IMR-90 (cell line): ENCODE data around the gene VDR. TPM values are rescaled to one million over a fixed set of nuclear protein-coding genes. Genes with fewer than 3 reads are reported as not detected.

ENCODE experiments used
- ATAC-seq: fragments of 200-7000 bp; cut with Tn5 transposase; 2 replicates; pipeline ENCODE4 v1.9.1; 2020; ENCODE audit warnings: low read depth, mild to moderate bottlenecking, moderate library complexity
- BruUV-seq: library from RNA; stranded (reverse); fragments of 400-500 nt; replicated peaks from 2 replicates; lab custom pipeline; 2021; lab: Mats Ljungman, UMichigan
- CTCF ChIA-PET: fragments of 300-600 bp; formaldehyde crosslinking; extraction: SDS; loops from one replicate; lab custom pipeline; 2021; ENCODE audit warnings: antibody characterized with exemption; lab: Yijun Ruan, JAX
- POLR2A ChIA-PET: fragments of 300-600 bp; sonication (Branson Sonifier 250); formaldehyde crosslinking; loops from one replicate; lab custom pipeline; 2022; ENCODE audit warnings: antibody characterized with exemption; ENCODE audit not compliant: unreplicated experiment; lab: Charles Lee
- DNase-seq: peaks from one replicate; pipeline ENCODE4 v3.0.0; 2013
- H2AFZ ChIP-seq: replicated peaks from 2 replicates; pipeline ENCODE3; 2013; ENCODE audit warnings: low read length, mild to moderate bottlenecking; ENCODE audit not compliant: poor library complexity
- H2AK5ac ChIP-seq: 2 replicates; pipeline ENCODE4 v1.6.1; 2013; ENCODE audit warnings: low read depth, low read length, inconsistent platforms
- H2AK9ac ChIP-seq: replicated peaks from 2 replicates; pipeline ENCODE3; 2013; ENCODE audit warnings: mild to moderate bottlenecking, low read depth, low read length, moderate library complexity; ENCODE audit not compliant: poor library complexity
- H2BK120ac ChIP-seq: 2 replicates; pipeline ENCODE4 v1.6.1; 2013; ENCODE audit warnings: low read depth, low read length, inconsistent platforms
- H2BK15ac ChIP-seq: 3 replicates; pipeline ENCODE4 v1.6.1; 2013; ENCODE audit warnings: low read depth, low read length, inconsistent platforms
- H2BK20ac ChIP-seq: 2 replicates; pipeline ENCODE4 v1.6.1; 2013; ENCODE audit warnings: low read depth, mild to moderate bottlenecking, inconsistent platforms, low read length, moderate library complexity
- H2BK5ac ChIP-seq: 2 replicates; pipeline ENCODE4 v1.6.1; 2013; ENCODE audit warnings: mild to moderate bottlenecking, low read depth, low read length, inconsistent platforms; ENCODE audit not compliant: poor library complexity, severe bottlenecking
- H3K14ac ChIP-seq: replicated peaks from 2 replicates; pipeline ENCODE4 v1.6.1; 2013; ENCODE audit warnings: low read depth, low read length, inconsistent platforms
- H3K18ac ChIP-seq: 2 replicates; pipeline ENCODE4 v1.6.1; 2013; ENCODE audit warnings: low read depth, low read length, control low read depth
- H3K23ac ChIP-seq: 2 replicates; pipeline ENCODE4 v1.6.1; 2013; ENCODE audit warnings: low read depth, low read length, inconsistent platforms
- H3K27ac ChIP-seq: 2 replicates; pipeline ENCODE4 v1.5.1; 2013; ENCODE audit warnings: mild to moderate bottlenecking, control low read depth, low read length; ENCODE audit not compliant: insufficient read depth
- H3K27me3 ChIP-seq: 2 replicates; pipeline ENCODE4 v1.6.1; 2013; ENCODE audit warnings: low read length; ENCODE audit not compliant: control insufficient read depth, insufficient read depth
- H3K36me3 ChIP-seq: 2 replicates; pipeline ENCODE4 v1.6.1; 2013; ENCODE audit warnings: low read length, mixed read lengths; ENCODE audit not compliant: control insufficient read depth, insufficient read depth
- H3K4ac ChIP-seq: 2 replicates; pipeline ENCODE4 v1.6.1; 2013; ENCODE audit warnings: low read depth, low read length, inconsistent platforms
- H3K4me1 ChIP-seq: 2 replicates; pipeline ENCODE4 v1.6.1; 2013; ENCODE audit warnings: low read length, mixed read lengths; ENCODE audit not compliant: control insufficient read depth, insufficient read depth
- H3K4me2 ChIP-seq: 2 replicates; pipeline ENCODE4 v1.6.1; 2013; ENCODE audit warnings: low read depth, mild to moderate bottlenecking, control low read depth, low read length, moderate library complexity
- H3K4me3 ChIP-seq: 2 replicates; pipeline ENCODE4 v1.5.1; 2013; ENCODE audit warnings: low read depth, mild to moderate bottlenecking, control low read depth, low read length, moderate library complexity; ENCODE audit not compliant: insufficient read depth
- H3K56ac ChIP-seq: 2 replicates; pipeline ENCODE4 v1.6.1; 2013; ENCODE audit warnings: low read length, inconsistent platforms; ENCODE audit not compliant: insufficient read depth; ENCODE audit errors: extremely low read depth
- H3K79me1 ChIP-seq, 2 experiments: 2 replicates each; pipeline ENCODE4 v1.6.1; 2013; ENCODE audit warnings: low read length in 2 of 2, inconsistent platforms in 1 of 2, low read depth in 1 of 2
- H3K9ac ChIP-seq: 2 replicates; pipeline ENCODE4 v1.6.1; 2013; ENCODE audit warnings: low read depth, low read length, control low read depth
- H3K9me1 ChIP-seq: 2 replicates; pipeline ENCODE4 v1.6.1; 2013; ENCODE audit warnings: low read length, inconsistent platforms; ENCODE audit not compliant: insufficient read depth
- H3K9me3 ChIP-seq: 2 replicates; pipeline ENCODE4 v1.6.1; 2013; ENCODE audit warnings: low read length; ENCODE audit not compliant: control insufficient read depth, insufficient read depth
- H4K20me1 ChIP-seq: 2 replicates; pipeline ENCODE4 v1.6.1; 2013; ENCODE audit warnings: low read length, inconsistent platforms; ENCODE audit not compliant: insufficient read depth
- H4K5ac ChIP-seq: 2 replicates; pipeline ENCODE4 v1.6.1; 2013; ENCODE audit warnings: mild to moderate bottlenecking, low read depth, low read length, control low read depth
- H4K8ac ChIP-seq, 2 experiments: 2 replicates each; pipeline ENCODE4 v1.6.1; 2013; ENCODE audit warnings: low read depth in 2 of 2, low read length in 2 of 2, control low read depth in 1 of 2, inconsistent platforms in 1 of 2
- H4K91ac ChIP-seq: 2 replicates; pipeline ENCODE4 v1.6.1; 2013; ENCODE audit warnings: low read depth, low read length, inconsistent platforms; ENCODE audit not compliant: insufficient read depth
- CEBPB ChIP-seq: IDR thresholded peaks from 2 replicates; pipeline ENCODE4 v1.6.1; 2012; ENCODE audit warnings: low read depth, low read length, improper control_type of control experiment
- CHD1 ChIP-seq: IDR thresholded peaks from 2 replicates; pipeline ENCODE4 v1.6.1; 2012; ENCODE audit warnings: low read depth, low read length, improper control_type of control experiment
- CTCF ChIP-seq: conservative IDR thresholded peaks from 2 replicates; pipeline ENCODE4 v1.5.1; 2012; ENCODE audit warnings: mild to moderate bottlenecking, low read depth, low read length, improper control_type of control experiment
- ELK1 ChIP-seq: fragments of 150-350 bp; IDR thresholded peaks from 2 replicates; pipeline ENCODE4 v1.6.1; 2016; ENCODE audit warnings: low read depth, mild to moderate bottlenecking, low read length, moderate library complexity, borderline replicate concordance
- MAFK ChIP-seq: IDR thresholded peaks from 2 replicates; pipeline ENCODE4 v1.6.1; 2012; ENCODE audit warnings: low read depth, low read length, improper control_type of control experiment
- MXI1 ChIP-seq: IDR thresholded peaks from 2 replicates; pipeline ENCODE4 v1.6.1; 2012; ENCODE audit warnings: low read depth, mild to moderate bottlenecking, low read length, moderate library complexity, borderline replicate concordance
- NFE2L2 ChIP-seq: fragments of 150-350 bp; IDR thresholded peaks from 2 replicates; pipeline ENCODE4 v1.6.1; 2016; ENCODE audit warnings: low read depth, mild to moderate bottlenecking, low read length
- POLR2A ChIP-seq: IDR thresholded peaks from 2 replicates; pipeline ENCODE4 v1.6.1; 2012; ENCODE audit warnings: mild to moderate bottlenecking, low read depth, low read length
- RAD21 ChIP-seq: IDR thresholded peaks from 2 replicates; pipeline ENCODE4 v1.6.1; 2012; ENCODE audit warnings: low read length, improper control_type of control experiment
- SMC3 ChIP-seq: fragments of 150-350 bp; IDR thresholded peaks from 2 replicates; pipeline ENCODE4 v1.6.1; 2016; ENCODE audit warnings: low read depth, mild to moderate bottlenecking, antibody characterized with exemption, low read length, moderate library complexity
- USF2 ChIP-seq: fragments of 150-350 bp; IDR thresholded peaks from 2 replicates; pipeline ENCODE4 v1.6.1; 2017; ENCODE audit warnings: mild to moderate bottlenecking, antibody characterized with exemption, low read length, low read depth
- WGBS, 2 experiments: methylation state at CpG; one replicate each; pipeline versions ENCODE4 v1.1.5 to v1.1.7; 2013; ENCODE audit warnings: missing lambda C conversion rate in 2 of 2; ENCODE audit not compliant: insufficient read length in 1 of 2; ENCODE audit errors: extremely low coverage in 2 of 2; 5-methylcytosine and 5-hydroxymethylcytosine counted together
- dilution Hi-C: fragments of 300-500 bp; cut with HindIII; formaldehyde crosslinking; loops from one replicate; pipeline ENCODE4 v1.14.3; 2018; ENCODE audit warnings: low sequenced_read_pairs; ENCODE audit not compliant: unreplicated experiment
- in situ Hi-C: fragments of 300-500 bp; cut with MboI; formaldehyde crosslinking; loops from 3 replicates; pipeline ENCODE4 v1.14.3; 2019; ENCODE audit warnings: low sequenced_read_pairs, inconsistent platforms, mixed read lengths
- intact Hi-C: fragments of 100-400 bp; cut with micrococcal nuclease; formaldehyde crosslinking; loops from 2 replicates; pipeline ENCODE4 v1.10.0; 2022
- polyA plus RNA-seq, 3 experiments: library from polyadenylated mRNA; depleted of rRNA; stranded (reverse); fragments of >200 nt; gene quantifications; 2 replicates each; pipeline ENCODE4 v1.2.3, GENCODE V29; 2012; ENCODE audit warnings: low replicate concordance in 1 of 3
- total RNA-seq: library from RNA; depleted of rRNA; stranded (reverse); fragments of >200 nt; gene quantifications from 2 replicates; pipeline ENCODE4 v1.2.3, GENCODE V29; 2012

The VDR gene
- total and polyA plus RNA-seq, 2 of the 4 experiments (the other 2 are of a cell fraction) = 5.4 to 8.5 TPM

GRCh38 chr12:47808574-47809365 lies 96.0 kb downstream of the VDR start:
- H3K4me2 ChIP-seq = peak overlapping the region; percentile 25; the same call in 1 of the 2 replicates
- ChIA-PET CTCF (interaction anchor here (0.9 to 1.9 kb wide), 5 partner anchors 8 to 91 kb away, joined by 3 to 10 read pairs (median 4); no protein-coding TSS in a partner anchor), POLR2A (interaction anchor here (1.0 to 1.4 kb wide), 2 partner anchors 8 to 12 kb away, joined by 3 to 4 read pairs; no protein-coding TSS in a partner anchor)
- peaks cover 43% of the 10 kb centered on the region for H3K9me1 ChIP-seq
- H2BK5ac ChIP-seq = peak overlapping the region; percentile 70
- no peak for TF ChIP-seq POLR2A
- TF ChIP-seq SMC3 = no peak
- 0 out of 2 replicates have a peak, but pooled peaks have one; percentile 11 for TF ChIP-seq RAD21
- no peak for TF ChIP-seq MXI1
- no peak for TF ChIP-seq CEBPB
- no peak for TF ChIP-seq NFE2L2
- TF ChIP-seq CTCF = 0 out of 2 replicates have a peak, but pooled peaks have one; percentile 16
- no peak for TF ChIP-seq USF2
- TF ChIP-seq ELK1 = no peak
- TF ChIP-seq CHD1 = no peak
- TF ChIP-seq MAFK = no peak
- no peaks in the 10 kb centered on the region for H3K27me3 ChIP-seq
- H2BK15ac ChIP-seq = peak overlapping the region; percentile 0; the same call in 1 of the 3 replicates
- H2BK20ac ChIP-seq = no peak overlapping the region; the same call in 1 of the 2 replicates
- peak overlapping the region; percentile 40; the same call in 1 of the 2 replicates for H4K91ac ChIP-seq
- peak overlapping the region; percentile 58 for H3K4ac ChIP-seq
- H3K14ac ChIP-seq = peak overlapping the region; percentile 81
- no peak overlapping the region for H3K9ac ChIP-seq
- in situ Hi-C loops (no loop called here), dilution Hi-C loops (no loop called here), intact Hi-C loops (no loop called here)
- no TSS peak for BruUV-seq
- H3K18ac ChIP-seq = peak overlapping the region; percentile 24; the same call in 1 of the 2 replicates
- peak overlapping the region; percentile 15; the same call in 1 of the 2 replicates for H4K5ac ChIP-seq
- peaks cover 97% of the 10 kb centered on the region for H4K20me1 ChIP-seq
- 63% methylated on average over 4 of the region's 9 CpGs; no CpG with 5 or more reads in 1 of the 2 experiments for WGBS, 2 experiments
- peak overlapping the region; percentile 48 for H3K27ac ChIP-seq
- no peak overlapping the region for H3K4me3 ChIP-seq
- peak overlapping the region; percentile 18; the same call in 1 of the 2 replicates for H2BK120ac ChIP-seq
- no peaks in the 10 kb centered on the region for H3K9me3 ChIP-seq
- H3K36me3 ChIP-seq = peaks cover 17% of the 10 kb centered on the region
- ATAC-seq (no peak), DNase-seq (peak; percentile 44)
- peak overlapping the region; percentile 96 for H2AK5ac ChIP-seq
- H3K79me1 ChIP-seq = peaks cover 12 to 87% of the 10 kb centered on the region in 2 experiments; a peak in 3 of 4 replicates
- H2AFZ ChIP-seq = no peak overlapping the region
- H3K23ac ChIP-seq = peak overlapping the region; percentile 69
- H4K8ac ChIP-seq = peak overlapping the region in 1 of 2 experiments; percentile 64; a peak in 2 of 4 replicates
- H2AK9ac ChIP-seq = peak overlapping the region; percentile 14
- H3K4me1 ChIP-seq = peaks cover 70% of the 10 kb centered on the region
- no peak overlapping the region for H3K56ac ChIP-seq
